HL-60/S4 treated with retinoic acid at 250 ng/mL for 4 days and 3 days (cell line): ENCODE data around the gene LRBA.
"Not testable (repeated sequence)": the region's sequence is repeated elsewhere in the genome, so short reads cannot be mapped to it uniquely, and the experiment has no call there.

ENCODE experiments used
- in situ Hi-C: fragments of 300-500 bp; cut with MboI; formaldehyde crosslinking; loops from 2 replicates; pipeline ENCODE4 v1.7.0; 2022; ENCODE audit warnings: low sequenced_read_pairs

The LRBA gene

GRCh38 chr4:151022586-151022985 lies 7.5 kb upstream of the LRBA start:
- in situ Hi-C loops: no loop called here

DNA sequence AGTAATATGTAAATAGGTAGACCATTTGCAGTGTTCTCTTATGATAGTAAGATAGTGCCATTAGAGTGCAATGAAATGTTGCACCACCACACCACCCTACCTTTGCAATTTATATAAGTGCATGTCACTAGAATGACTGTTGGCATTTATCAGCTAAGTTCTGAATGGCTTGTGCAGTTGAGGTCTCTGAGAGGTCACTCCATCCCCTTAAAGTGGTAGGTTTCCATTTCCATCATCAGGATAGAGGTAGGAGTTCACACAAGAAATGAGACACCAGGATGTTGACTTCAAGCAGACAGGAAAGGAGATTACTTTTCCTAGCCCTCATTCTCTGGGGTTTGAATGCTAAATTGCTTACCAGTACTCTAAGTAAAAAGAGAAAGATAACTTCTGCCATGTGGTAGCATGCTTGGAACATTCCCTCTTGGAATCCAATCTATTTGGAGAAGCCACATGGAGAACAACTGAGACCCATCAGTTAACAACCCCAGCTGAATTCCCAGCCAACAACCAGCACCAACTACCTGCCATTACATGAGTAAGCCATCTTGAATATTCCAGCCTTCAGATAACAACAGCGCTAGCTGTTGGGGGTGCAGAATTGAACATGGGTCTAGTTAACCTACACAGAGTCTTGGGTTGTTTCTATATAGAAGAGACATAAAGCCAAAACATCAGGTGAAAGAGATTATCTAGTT lies 6.7 kb upstream of the LRBA start:
- in situ Hi-C loops: no loop called here

- in situ Hi-C loops: no loop called here
Measured at GRCh38 chr4:151015459-151016347, 619 bp upstream of the LRBA start.

DNA sequence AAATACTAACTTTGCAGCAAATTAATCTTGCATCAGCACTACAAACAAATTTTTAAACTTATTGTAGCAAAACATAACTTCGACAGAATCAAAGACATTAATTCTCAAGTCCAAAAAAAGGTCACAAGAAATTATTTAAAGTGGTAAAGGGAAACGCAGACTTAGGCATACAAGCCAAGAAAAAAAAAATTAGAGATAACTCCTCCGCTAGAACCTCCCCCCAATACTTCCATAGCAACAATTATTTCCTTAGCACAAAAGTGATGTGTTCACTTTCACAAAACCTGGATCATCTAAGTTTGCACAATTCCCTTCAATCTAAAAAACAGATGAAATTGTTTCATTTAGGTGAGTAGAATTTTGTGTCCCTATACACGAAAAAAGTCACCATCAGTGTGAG lies 1.1 kb downstream of the LRBA start:
- in situ Hi-C loops: no loop called here

GRCh38 chr4:151013491-151013890 lies 1.6 kb downstream of the LRBA start:
- in situ Hi-C loops: no loop called here

GRCh38 chr4:151012820-151013219 lies 2.3 kb downstream of the LRBA start:
- in situ Hi-C loops: no loop called here

DNA sequence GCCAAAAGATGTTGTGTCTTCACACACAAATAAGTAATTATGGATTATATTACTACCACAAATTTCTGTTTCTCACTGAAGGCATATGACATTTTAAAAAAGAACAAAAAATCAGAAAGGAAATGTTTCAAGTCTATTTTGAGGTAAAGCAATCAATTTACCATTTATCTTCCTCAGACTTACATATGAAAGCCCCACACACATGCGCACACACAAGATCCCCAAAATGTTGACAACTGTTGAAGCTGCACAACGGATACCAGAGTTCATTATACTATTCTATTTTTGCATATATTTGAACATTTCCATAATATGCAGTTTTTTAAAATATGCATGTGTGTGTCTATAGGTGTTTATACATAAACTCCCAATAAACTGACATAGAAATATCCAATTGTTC lies 2.7 kb downstream of the LRBA start:
- in situ Hi-C loops: no loop called here

DNA sequence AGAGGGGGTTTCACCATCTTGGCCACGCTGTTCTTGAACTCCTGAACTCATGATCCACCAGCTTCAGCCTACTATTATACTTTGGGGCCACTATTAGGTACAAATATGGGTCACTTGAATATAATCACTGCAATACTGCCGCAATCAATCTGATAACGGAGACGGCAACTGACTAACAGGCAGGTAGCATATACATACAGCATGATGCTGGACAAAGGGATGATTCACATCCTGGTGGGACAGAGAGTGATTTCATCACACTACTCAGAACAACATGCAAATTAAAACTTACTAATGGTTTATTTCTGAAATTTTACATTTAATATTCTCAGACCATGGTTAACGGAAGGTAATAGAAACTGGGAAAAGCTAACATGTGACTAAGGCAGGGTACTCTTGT lies 10.9 kb downstream of the LRBA start:
- in situ Hi-C loops: no loop called here

GRCh38 chr4:151000747-151001429 lies 14.2 kb downstream of the LRBA start:
- in situ Hi-C loops: no loop called here

GRCh38 chr4:150999086-150999485 lies 16.0 kb downstream of the LRBA start:
- in situ Hi-C loops: no loop called here

DNA sequence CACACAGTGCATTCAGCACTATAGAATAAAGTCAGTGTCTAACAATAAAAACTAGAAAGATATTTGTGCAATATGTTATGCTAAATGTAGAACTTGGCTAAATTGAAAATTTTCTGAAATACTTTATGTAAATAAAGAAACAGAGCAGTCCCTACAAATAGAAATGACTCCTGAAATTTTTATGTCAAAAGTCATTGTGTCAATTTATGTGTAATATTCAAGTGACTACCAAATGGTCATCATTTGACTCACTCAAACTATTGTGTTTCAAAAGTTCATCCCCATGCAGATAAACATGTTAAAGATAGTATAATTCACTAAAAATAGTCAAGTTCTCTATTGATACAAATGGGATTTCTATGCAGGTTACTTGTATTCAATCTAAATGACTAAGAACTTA lies 17.9 kb downstream of the LRBA start:
- in situ Hi-C loops: no loop called here

GRCh38 chr4:150994721-150995120 lies 20.4 kb downstream of the LRBA start:
- in situ Hi-C loops: no loop called here

- in situ Hi-C loops: not testable (repeated sequence)
Measured at GRCh38 chr4:150993577-150993976, 21.5 kb downstream of the LRBA start.

- in situ Hi-C loops: no loop called here
Measured at GRCh38 chr4:150990993-150991392, 24.1 kb downstream of the LRBA start.

- in situ Hi-C loops: no loop called here
Measured at GRCh38 chr4:150990250-150990649, 24.8 kb downstream of the LRBA start.

DNA sequence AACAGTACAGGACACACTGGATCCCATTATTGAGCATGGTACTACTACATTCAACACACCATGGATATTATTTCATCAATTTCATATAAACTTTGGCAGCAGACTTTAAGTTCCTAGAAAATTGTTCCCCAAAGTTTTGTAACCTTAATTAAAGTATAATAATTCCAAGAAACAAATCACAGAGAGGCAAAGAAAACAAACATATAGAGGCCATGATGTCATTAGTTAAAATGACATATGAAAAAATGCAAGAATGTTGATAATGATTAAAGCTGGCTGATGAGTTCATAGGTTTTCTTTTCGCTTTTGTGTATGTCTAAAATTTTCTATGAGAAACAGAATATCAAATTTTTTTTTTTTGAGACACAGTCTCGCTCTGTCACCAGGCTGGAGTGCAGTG lies 26.8 kb downstream of the LRBA start:
- in situ Hi-C loops: no loop called here

DNA sequence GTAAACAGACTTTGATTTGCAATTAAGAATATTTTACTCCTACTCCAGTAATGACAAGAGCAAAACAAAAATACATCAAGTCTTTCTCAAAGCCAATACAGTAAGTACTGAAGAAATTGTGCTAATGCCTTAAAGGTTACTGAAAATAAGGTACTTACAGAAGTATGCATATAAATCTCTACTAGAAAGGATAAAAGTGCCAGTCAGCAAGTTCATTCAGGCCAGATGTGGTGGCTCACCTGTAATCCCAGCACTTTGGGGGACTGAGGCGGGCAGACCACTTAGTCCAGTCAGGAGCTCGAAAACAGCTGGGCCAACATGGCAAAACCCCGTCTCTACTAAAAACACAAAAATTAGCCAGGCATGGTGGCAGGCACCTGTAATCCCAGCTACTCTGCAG lies 27.9 kb downstream of the LRBA start:
- in situ Hi-C loops: no loop called here

DNA sequence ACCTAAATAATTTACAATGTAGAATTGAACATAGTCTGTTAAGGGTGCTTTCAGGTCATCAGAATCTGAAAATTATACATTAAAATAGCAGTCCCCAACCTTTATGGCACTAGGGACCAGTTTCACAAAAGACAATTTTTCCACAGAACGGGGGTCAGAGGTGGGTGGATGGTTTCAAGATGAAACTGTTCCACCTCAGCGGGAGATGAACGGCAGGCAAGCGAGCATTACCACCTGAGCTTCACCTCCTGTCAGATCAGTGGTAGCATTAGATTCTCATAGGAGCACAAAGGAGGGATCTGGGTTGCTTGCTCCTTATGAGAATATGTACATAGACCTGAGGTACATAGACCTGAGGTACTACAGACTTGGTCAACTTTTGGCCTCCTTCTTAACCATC lies 29.0 kb downstream of the LRBA start:
- in situ Hi-C loops: no loop called here

- in situ Hi-C loops: no loop called here
Measured at GRCh38 chr4:150983851-150984250, 31.2 kb downstream of the LRBA start.

DNA sequence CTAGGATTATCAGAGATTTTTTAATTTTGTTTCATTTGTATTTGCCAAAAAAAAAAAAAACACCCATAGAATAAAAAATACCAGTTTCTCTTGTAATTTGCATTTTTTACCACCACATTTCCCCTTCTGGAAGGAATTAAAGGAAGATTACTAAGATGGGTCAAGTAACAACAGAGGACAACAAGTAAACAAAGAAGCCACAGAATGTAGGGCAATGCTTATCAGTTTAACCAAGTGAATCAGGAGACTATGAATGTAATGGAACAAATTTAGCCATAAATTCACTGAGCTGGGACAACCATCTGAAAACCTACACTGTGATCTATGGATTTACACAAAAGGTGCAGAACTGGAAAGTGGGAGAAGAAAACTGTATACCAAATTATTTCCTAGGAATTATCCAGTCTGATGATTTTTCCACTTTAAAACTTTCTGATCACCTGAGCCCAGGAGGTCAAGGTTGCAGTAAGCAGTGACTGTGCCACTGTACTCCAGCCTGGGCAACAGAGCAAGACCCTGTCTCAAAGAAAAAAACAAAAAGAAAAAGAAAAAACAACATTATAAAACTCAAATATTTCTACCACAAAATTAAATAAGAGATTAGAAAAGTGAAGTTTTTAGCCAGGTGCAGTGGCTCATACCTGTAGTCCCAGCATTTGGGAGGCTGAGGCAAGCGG lies 32.4 kb downstream of the LRBA start:
- in situ Hi-C loops: no loop called here
